AG10803 (cell line): ENCODE results near the gene UCHL5.
"Not testable (repeated sequence)": the region's sequence is repeated elsewhere in the genome, so short reads cannot be mapped to it uniquely, and the experiment has no call there.

Experiments used
- DNase-seq: peaks from one replicate; pipeline ENCODE4 v3.0.0; 2010; ENCODE audit warnings: low read depth
- H3K4me3 ChIP-seq: 2 replicates; pipeline ENCODE4 v1.5.1; 2011; ENCODE audit warnings: mild to moderate bottlenecking, low read length, control low read depth
- TF ChIP-seq, protein P1 (sequence below): conservative IDR thresholded peaks from 2 replicates; pipeline ENCODE4 v1.5.1; 2011; ENCODE audit warnings: mild to moderate bottlenecking, low read length, control low read depth, inconsistent platforms

Gene UCHL5

DNA sequence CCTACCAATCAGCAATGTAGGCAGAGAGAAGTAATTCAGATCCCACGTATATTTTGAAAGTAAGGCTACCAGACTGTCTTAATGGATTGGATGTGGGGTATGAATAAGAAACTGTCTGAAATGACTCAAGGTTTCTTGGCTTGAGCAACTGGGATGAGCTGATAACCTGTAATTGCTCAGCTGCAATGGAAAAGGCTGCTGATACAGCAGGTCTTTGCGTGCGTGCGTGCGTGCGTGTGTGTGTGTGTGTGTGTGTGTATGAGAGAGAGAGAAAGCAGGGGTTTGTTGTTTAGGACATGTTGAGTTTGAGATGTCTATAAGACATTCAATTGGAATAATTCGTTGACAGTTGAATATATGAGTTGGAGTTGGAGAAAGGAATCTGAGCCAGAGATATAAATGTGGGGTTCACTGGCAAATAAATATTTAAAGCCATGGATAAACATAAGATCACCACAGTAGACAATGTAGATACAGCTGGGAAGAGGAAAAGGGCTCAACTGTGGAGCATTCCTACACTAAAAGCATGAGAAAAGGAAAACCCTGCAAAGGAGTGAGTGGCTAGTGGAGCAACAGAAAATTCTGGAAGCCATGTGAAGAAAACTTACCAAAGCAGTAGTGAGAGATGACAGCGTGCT is 72.9 kb downstream of the UCHL5 start:
- no peak overlapping the region for H3K4me3 ChIP-seq
- TF ChIP-seq, protein P1, sequence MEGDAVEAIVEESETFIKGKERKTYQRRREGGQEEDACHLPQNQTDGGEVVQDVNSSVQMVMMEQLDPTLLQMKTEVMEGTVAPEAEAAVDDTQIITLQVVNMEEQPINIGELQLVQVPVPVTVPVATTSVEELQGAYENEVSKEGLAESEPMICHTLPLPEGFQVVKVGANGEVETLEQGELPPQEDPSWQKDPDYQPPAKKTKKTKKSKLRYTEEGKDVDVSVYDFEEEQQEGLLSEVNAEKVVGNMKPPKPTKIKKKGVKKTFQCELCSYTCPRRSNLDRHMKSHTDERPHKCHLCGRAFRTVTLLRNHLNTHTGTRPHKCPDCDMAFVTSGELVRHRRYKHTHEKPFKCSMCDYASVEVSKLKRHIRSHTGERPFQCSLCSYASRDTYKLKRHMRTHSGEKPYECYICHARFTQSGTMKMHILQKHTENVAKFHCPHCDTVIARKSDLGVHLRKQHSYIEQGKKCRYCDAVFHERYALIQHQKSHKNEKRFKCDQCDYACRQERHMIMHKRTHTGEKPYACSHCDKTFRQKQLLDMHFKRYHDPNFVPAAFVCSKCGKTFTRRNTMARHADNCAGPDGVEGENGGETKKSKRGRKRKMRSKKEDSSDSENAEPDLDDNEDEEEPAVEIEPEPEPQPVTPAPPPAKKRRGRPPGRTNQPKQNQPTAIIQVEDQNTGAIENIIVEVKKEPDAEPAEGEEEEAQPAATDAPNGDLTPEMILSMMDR: no peak
- no peak for DNase-seq

- TF ChIP-seq, protein P1: no peak
- no peak overlapping the region for H3K4me3 ChIP-seq
- no peak for DNase-seq
Observed at GRCh38 chr1:192984080-192984479, 75.1 kb downstream of the UCHL5 start.

DNA sequence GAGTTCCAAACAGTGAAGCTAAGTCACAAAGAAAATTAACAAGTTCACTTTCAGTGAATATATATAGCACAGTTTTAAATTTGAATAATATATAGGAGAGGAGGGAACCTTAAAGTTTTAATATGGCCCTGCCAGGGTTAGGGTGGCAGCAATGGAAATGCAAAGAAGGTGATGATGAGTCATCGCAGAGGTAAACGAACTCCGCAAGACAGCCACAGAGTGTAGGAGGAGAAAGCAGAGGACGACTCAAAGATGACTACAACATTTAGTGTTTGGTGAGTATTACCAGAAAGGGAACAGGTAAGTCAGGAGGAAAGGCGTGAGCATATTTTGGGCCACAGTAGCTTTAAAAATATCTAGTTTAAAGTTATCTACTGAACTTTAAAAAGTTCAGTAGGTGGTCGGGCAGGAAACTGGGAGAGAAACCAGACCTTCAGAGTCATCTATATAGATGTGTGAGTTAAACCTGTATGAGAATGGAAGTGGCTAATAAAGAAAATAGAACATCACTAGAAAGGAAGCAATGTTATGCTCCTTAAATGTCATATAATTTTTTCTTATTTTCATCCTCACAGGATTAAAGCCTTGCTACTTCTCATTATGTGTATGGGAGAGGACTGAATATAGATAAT is 75.7 kb downstream of the UCHL5 start:
- TF ChIP-seq, protein P1: no peak
- no peak for DNase-seq
- no peak overlapping the region for H3K4me3 ChIP-seq

- H3K4me3 ChIP-seq: no peak overlapping the region
- TF ChIP-seq, protein P1: no peak
- no peak for DNase-seq
Observed at GRCh38 chr1:192980856-192981255, 78.3 kb downstream of the UCHL5 start.

GRCh38 chr1:192980334-192980733 is 78.8 kb downstream of the UCHL5 start:
- not testable (repeated sequence) for H3K4me3 ChIP-seq, DNase-seq

DNA sequence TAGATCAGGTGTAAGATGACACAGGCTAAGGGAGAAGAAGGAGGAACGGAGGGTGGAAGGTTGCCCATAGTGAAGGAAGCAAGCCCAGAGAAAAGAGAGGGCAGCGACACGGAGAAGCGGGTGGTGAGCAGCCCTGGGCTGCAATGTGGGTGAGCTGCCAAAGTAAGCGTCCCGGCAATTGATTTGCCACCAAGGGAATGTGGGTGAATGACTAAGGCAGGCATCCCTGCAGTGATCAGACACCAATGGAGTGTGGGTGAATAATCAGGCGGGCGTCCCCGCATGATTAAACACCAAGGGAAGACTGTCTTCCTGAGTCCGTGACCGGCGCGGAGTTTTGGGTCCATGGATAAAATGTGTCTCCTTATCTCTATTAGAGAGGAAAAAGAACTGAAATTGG is 79.6 kb downstream of the UCHL5 start:
- H3K4me3 ChIP-seq: no peak overlapping the region
- no peak for DNase-seq
- TF ChIP-seq, protein P1: no peak

DNA sequence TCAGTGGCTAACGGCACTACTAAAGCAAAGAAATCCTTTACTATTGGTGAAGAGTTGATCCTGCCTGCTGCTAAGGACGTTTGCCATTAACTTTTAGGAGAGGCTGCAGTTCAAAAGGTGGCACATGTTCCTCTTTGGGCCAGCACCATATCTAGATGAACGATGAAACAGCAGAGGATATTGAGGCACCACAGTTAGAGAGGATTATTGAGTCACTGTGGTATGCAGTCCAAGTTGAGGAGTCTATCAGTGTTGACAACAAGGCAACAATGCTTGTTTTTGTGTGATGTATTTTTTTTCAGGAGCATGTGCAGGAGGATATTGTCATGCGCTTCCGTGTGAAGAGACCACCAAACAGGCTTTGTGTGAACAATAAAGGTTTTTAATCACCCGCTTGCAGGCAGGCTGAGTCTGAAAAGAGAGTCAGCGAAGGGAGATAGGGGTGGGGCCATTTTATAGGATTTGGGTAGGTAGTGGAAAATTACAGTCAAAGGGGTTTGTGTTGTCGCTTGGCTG is 80.9 kb downstream of the UCHL5 start:
- DNase-seq: no peak
- no peak overlapping the region for H3K4me3 ChIP-seq
- TF ChIP-seq, protein P1: no peak
